ENCODE data around the gene STARD8.

DNA sequence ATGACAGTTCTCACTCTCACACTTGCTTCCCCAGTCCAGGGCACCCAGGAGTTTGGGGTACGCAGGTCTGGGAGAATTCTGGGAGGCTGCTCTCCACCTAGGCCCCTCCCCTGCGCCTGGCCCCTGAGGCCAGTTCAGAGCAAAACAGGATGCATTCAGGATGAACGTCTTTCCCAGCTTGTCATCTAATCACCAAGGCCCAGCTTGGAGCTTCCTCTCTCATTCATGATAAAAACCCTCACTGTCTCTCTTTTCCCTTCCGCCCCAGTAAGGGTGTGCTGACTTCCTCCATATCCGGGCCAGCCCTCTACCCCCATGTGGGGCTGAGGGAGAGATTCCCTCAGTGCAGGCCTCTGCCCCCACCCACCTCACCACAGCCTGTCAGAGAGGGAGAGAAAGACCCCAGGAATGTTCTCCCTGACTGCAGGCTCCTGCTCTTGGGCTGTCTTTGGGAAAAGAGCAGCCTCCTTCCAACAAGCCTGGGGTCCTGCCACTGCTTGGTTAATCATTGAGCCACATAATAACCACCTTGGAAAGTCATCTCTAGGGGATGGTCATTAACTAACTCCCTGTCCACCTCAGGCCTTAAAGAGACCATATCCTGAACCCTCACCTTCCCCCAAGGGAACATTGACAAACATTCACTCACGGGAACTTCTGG, 50.1 kb downstream of the STARD8 start:
- no peak for TF ChIP-seq SMC3 (conservative IDR thresholded peaks at IDR 0.05; ENCODE audit: poor library complexity)
- TF ChIP-seq CTCF (IDR thresholded peaks at IDR 0.05; ENCODE audit: poor library complexity, severe bottlenecking): no peak
- no peak for TF ChIP-seq RAD21 (conservative IDR thresholded peaks at IDR 0.05)
- TF ChIP-seq POLR2AphosphoS5 (IDR thresholded peaks at IDR 0.05): no peak
- TF ChIP-seq, protein P1, sequence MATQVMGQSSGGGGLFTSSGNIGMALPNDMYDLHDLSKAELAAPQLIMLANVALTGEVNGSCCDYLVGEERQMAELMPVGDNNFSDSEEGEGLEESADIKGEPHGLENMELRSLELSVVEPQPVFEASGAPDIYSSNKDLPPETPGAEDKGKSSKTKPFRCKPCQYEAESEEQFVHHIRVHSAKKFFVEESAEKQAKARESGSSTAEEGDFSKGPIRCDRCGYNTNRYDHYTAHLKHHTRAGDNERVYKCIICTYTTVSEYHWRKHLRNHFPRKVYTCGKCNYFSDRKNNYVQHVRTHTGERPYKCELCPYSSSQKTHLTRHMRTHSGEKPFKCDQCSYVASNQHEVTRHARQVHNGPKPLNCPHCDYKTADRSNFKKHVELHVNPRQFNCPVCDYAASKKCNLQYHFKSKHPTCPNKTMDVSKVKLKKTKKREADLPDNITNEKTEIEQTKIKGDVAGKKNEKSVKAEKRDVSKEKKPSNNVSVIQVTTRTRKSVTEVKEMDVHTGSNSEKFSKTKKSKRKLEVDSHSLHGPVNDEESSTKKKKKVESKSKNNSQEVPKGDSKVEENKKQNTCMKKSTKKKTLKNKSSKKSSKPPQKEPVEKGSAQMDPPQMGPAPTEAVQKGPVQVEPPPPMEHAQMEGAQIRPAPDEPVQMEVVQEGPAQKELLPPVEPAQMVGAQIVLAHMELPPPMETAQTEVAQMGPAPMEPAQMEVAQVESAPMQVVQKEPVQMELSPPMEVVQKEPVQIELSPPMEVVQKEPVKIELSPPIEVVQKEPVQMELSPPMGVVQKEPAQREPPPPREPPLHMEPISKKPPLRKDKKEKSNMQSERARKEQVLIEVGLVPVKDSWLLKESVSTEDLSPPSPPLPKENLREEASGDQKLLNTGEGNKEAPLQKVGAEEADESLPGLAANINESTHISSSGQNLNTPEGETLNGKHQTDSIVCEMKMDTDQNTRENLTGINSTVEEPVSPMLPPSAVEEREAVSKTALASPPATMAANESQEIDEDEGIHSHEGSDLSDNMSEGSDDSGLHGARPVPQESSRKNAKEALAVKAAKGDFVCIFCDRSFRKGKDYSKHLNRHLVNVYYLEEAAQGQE (IDR thresholded peaks at IDR 0.05; ENCODE audit: borderline replicate concordance): no peak
- no peak for TF ChIP-seq EZH2 (IDR thresholded peaks at IDR 0.05; ENCODE audit: borderline replicate concordance, insufficient read depth, low read length, poor library complexity, severe bottlenecking)
- no peak for TF ChIP-seq TAF1 (IDR thresholded peaks at IDR 0.05; ENCODE audit: low read depth)
- no peak for TF ChIP-seq EP300 (conservative IDR thresholded peaks at IDR 0.05; ENCODE audit: poor library complexity, severe bottlenecking)
- no peak for TF ChIP-seq MXI1 (conservative IDR thresholded peaks at IDR 0.05; ENCODE audit: poor library complexity, severe bottlenecking)
